ENCODE results near the gene PADI4. TPM values are rescaled to one million over a fixed set of nuclear protein-coding genes. Genes with fewer than 3 reads are reported as not detected.

Gene PADI4
- total and polyA plus RNA-seq, 2 of the 8 experiments (the other 6 are each of a cell fraction or from before 2014, with no cell fraction given) = 0.29 TPM; not detected in 1

DNA sequence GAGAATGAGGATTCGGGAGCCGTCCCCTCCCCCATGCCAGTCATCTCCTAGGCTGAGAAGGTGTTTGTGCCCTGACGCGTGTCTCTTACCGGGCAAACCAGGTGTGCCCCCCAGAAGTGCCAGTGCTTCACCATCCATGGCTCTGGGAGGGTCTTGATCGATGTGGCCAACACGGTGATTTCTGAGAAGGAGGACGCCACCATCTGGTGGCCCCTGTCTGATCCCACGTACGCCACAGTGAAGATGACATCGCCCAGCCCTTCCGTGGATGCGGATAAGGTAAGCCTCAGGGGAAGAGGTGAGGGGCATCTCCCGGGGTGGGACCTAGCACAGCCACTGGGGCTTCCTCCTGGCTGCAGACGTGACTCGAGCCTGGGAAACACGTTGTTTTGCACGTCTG lies 65.0 kb downstream of the PADI4 start:
- Histone ChIP-seq H2AFZ (ENCODE audit: low read length) (no peak overlapping the region), H3K4me3 (ENCODE audit: extremely low read depth in 1 of 4, insufficient read depth in 2 of 4, low read depth in 3 of 4, low read length in 4 of 4) (no peak overlapping the region), H2AK5ac (ENCODE audit: low read depth, low read length) (no peak overlapping the region), H3K23ac (ENCODE audit: insufficient read length) (no peak overlapping the region), H3K36me3 (ENCODE audit: control insufficient read depth in 2 of 4, insufficient read depth in 4 of 4, low read length in 3 of 4) (no peaks in the 10 kb centered on the region), H3K14ac (ENCODE audit: insufficient read length) (no peak overlapping the region), H2BK5ac (ENCODE audit: low read depth, low read length) (no peak overlapping the region), H2BK20ac (ENCODE audit: low read length) (no peak overlapping the region), H3K79me2 (ENCODE audit: control insufficient read depth in 1 of 2, insufficient read depth in 2 of 2, low read length in 2 of 2) (no peaks in the 10 kb centered on the region), H3K4me1 (replicated peaks in 1 of 4; ENCODE audit: control insufficient read depth in 3 of 4, insufficient read depth in 4 of 4, low read length in 3 of 4) (peaks cover 5 to 8% (median 6%) of the 10 kb centered on the region in 4 experiments; a peak in 6 of 7 replicates), H4K5ac (ENCODE audit: insufficient read length, low read depth, low read length) (no peak overlapping the region), H3K9ac (replicated peaks in 1 of 4; ENCODE audit: extremely low read depth in 1 of 4, low read depth in 3 of 4, low read length in 3 of 4) (no peak overlapping the region), H4K8ac (ENCODE audit: extremely low read depth, insufficient read depth, low read length) (peak overlapping the region; percentile 54), H3K4me2 (ENCODE audit: insufficient read depth in 1 of 2, low read depth in 2 of 2, low read length in 2 of 2) (no peak overlapping the region), H3K56ac (replicated peaks; ENCODE audit: insufficient read length, low read depth, low read length) (no peak overlapping the region), H3K23me2 (ENCODE audit: low read depth, low read length) (no peaks in the 10 kb centered on the region), H2BK12ac (ENCODE audit: low read depth, low read length) (no peak overlapping the region; the same call in 1 of the 2 replicates), H3K27ac (ENCODE audit: low read depth, low read length) (no peak overlapping the region), H3K9me3 (ENCODE audit: insufficient read depth in 2 of 2, low read depth in 1 of 2, low read length in 1 of 2) (no peaks in the 10 kb centered on the region), H3K18ac (ENCODE audit: extremely low read depth, low read length) (no peak overlapping the region), H4K20me1 (replicated peaks in 1 of 2; ENCODE audit: control insufficient read depth in 1 of 2, insufficient read depth in 2 of 2, low read length in 2 of 2) (no peaks in the 10 kb centered on the region), H2BK15ac (ENCODE audit: low read length) (peak overlapping the region; percentile 49; the same call in 1 of the 2 replicates), H3K79me1 (ENCODE audit: low read depth, low read length) (no peaks in the 10 kb centered on the region), H4K91ac (replicated peaks; ENCODE audit: insufficient read length, low read length) (no peak overlapping the region), H2BK120ac (replicated peaks; ENCODE audit: low read depth, low read length) (no peak overlapping the region), H3K4ac (replicated peaks; ENCODE audit: insufficient read length, low read depth, low read length) (no peak overlapping the region), H3K27me3 (replicated peaks in 1 of 4; ENCODE audit: control insufficient read depth in 3 of 4, extremely low read depth in 1 of 4, insufficient read depth in 3 of 4, low read length in 3 of 4) (no peaks in the 10 kb centered on the region; a peak in 1 of 7 replicates)
- FAIRE-seq = no peak
- 87% methylated on average over 18 of the region's 18 CpGs; no CpG with 5 or more reads in 1 of the 2 experiments for WGBS, 2 experiments (ENCODE audit: extremely low coverage in 1 of 2, insufficient coverage in 1 of 2, insufficient read length in 1 of 2, insufficient replicate concordance in 2 of 2, low coverage in 1 of 2, low lambda C conversion rate in 2 of 2, missing lambda C conversion rate in 1 of 2)
- DNase-seq (ENCODE audit: low read depth in 1 of 2, low spot score in 2 of 2) = no peak
- TF ChIP-seq POLR2A (IDR thresholded peaks at IDR 0.05; ENCODE audit: control extremely low read depth in 1 of 2, low read depth in 2 of 2, low read length in 2 of 2) (no peak), SP4 (IDR thresholded peaks at IDR 0.05; ENCODE audit: low read length) (no peak), RAD21 (IDR thresholded peaks at IDR 0.05 in 1 of 2, conservative IDR thresholded peaks at IDR 0.05 in 1 of 2; ENCODE audit: low read depth in 2 of 2, low read length in 2 of 2) (peak; percentile 39 to 56)
- TF ChIP-seq, protein P1, sequence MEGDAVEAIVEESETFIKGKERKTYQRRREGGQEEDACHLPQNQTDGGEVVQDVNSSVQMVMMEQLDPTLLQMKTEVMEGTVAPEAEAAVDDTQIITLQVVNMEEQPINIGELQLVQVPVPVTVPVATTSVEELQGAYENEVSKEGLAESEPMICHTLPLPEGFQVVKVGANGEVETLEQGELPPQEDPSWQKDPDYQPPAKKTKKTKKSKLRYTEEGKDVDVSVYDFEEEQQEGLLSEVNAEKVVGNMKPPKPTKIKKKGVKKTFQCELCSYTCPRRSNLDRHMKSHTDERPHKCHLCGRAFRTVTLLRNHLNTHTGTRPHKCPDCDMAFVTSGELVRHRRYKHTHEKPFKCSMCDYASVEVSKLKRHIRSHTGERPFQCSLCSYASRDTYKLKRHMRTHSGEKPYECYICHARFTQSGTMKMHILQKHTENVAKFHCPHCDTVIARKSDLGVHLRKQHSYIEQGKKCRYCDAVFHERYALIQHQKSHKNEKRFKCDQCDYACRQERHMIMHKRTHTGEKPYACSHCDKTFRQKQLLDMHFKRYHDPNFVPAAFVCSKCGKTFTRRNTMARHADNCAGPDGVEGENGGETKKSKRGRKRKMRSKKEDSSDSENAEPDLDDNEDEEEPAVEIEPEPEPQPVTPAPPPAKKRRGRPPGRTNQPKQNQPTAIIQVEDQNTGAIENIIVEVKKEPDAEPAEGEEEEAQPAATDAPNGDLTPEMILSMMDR (IDR thresholded peaks at IDR 0.05; ENCODE audit: control extremely low read depth in 1 of 3, insufficient read depth in 1 of 3, low read depth in 1 of 3, low read length in 3 of 3) = peak; percentile 27 to 49 (median 46); a peak in 3 of 4 replicates
- ChIA-PET CTCF (ENCODE audit: partially characterized antibody) (interaction anchor here (1.2 to 3.8 kb wide), 4 partner anchors 11 to 44 kb away, joined by 3 to 28 read pairs (median 4); no protein-coding TSS in a partner anchor), POLR2A (ENCODE audit: partially characterized antibody) (no interaction called here)

Data from H1 (cell line).